M059J (cell line): ENCODE data around the gene MGMT. TPM values are rescaled to one million over a fixed set of nuclear protein-coding genes. Genes with fewer than 3 reads are reported as not detected.

ENCODE experiments used
- DNase-seq: peaks from one replicate; pipeline ENCODE4 v3.0.0-alpha.2; 2012; ENCODE audit warnings: low read depth
- total RNA-seq: library from RNA; depleted of rRNA; stranded (reverse); fragments of >200 nt; shearing (Covaris generic); gene quantifications from 2 replicates; pipeline ENCODE4 v1.2.3, GENCODE V29; 2014

The MGMT gene
- total RNA-seq, 1 experiment from 2014 or later: not detected

- no peak for DNase-seq
These were observed 74.9 kb downstream of the MGMT start for GRCh38 chr10:129541748-129542487.

DNA sequence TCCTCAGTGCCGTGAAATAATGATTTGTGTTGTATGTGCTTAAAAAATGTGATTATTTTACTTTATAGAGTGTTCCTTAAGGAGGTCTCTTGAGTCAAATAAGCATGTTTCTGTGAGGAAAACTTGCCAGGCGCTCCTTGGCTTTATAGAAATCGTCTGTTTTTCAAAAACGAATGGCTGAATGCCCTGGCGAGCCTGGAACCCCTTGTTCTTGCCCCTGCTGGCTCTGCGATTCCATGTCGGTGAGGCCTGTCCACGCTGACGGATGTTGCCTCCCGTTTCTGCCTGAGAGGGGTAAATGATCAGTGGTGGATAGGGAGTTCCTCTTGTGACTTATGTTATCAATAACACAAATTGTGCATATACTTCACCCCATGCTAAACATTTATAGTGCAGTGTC is 75.5 kb downstream of the MGMT start:
- DNase-seq: no peak

- DNase-seq: no peak
These were observed 77.5 kb downstream of the MGMT start for GRCh38 chr10:129544205-129545202.

- DNase-seq: no peak
These were observed 78.2 kb downstream of the MGMT start for GRCh38 chr10:129545261-129545660.

DNA sequence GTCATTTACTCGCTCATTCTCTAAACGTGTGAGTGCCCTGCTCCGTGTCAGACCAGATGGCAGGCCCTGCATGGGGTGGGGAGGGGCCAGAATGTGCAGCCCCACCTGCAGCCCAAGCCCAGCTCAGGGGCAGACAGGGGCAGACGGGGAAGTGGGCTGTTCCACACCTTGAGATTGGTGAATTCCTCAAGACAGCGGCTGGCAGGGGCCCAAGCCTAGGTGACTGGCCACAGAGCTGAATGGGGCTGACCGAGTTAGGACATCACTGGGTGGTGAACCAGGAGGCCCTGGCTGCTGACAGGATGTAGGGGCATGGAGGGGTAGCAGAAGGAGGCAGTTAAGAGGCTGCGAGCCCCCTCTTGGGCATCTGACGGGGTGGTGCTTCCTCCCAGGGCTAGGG is 79.1 kb downstream of the MGMT start:
- DNase-seq: no peak

DNA sequence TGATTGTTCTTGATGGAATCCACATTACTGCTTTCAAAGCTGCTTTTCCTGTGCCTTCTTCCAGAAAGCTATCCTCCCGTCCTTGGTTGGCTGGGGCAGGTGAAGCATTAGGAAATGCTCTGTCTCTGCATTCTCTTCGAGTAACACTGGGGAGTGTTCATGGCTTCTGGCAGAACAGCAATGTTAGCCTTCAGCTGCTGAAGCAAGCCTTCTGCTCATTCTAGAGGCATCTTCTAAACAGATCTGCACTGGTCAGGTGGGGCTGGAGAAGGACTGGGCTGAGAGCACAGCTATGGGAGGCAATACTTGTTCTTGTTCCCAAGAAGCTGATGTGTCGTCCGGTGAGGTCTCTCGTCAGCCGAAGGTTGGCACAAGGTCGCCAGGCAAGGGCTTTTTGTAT is 80.6 kb downstream of the MGMT start:
- no peak for DNase-seq

DNA sequence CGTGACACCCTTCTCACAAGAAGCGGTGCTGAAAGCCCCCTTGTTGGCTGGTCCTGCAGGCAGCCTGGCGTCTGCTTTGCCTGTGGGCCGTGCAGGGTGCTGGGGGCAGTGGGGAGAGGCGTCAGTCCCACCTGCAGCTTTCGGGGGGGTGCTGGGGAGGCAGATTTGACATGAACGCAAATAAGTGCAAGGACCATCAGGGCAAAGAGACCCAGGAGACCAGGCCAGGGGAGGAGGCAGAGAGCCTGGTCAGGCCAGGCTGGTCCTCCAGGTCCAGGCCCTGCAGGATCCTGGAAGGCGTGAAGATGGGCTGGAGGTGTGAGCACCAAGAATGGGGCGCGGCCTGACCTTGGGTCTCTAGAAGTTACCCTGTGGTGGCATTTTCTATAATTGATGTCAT is 81.6 kb downstream of the MGMT start:
- no peak for DNase-seq

GRCh38 chr10:129550076-129550475 is 83.0 kb downstream of the MGMT start:
- DNase-seq: no peak

- no peak for DNase-seq
These were observed 83.6 kb downstream of the MGMT start for GRCh38 chr10:129550658-129551057.

DNA sequence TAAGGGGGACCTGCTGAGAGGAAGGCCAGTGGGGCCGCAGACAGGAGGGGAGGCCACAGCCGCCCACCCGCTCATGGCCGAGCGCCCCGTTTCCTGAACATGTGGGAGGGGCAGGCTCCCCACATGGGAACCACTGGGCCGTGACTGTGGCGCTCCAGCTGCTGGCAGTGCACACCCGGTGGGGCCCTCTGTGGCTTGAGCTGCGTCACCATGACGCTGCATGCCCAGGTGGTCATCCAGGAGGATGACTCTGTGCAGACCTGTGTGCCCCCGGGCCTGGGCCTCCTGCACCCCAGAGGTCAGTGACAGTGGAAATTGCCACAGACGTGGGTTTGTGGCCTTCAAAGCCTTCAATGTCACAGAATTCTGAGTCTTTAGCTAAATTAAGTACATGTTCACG is 85.1 kb downstream of the MGMT start:
- DNase-seq: no peak

- no peak for DNase-seq
These were observed 86.9 kb downstream of the MGMT start for GRCh38 chr10:129553928-129554327.

GRCh38 chr10:129556316-129556715 is 89.3 kb downstream of the MGMT start:
- no peak for DNase-seq

DNA sequence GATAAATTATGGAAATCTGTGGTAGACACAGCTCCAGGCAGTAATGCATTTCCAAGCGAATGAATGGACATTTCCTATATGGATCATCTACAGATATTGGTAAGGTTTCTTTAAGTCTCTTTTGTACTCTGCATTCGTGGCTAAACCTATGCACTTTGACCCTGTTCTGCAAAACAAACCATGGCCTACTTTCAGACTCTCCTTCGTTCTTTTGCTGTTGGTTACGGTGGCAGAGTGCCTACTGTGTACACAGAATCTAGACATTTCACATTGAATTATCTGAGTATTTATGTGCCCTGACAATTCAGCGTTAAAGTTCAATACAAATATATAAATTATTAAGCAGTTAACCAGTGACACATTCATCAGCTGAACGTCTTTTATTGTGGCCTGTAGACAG is 93.3 kb downstream of the MGMT start:
- no peak for DNase-seq

GRCh38 chr10:129562487-129562886 is 95.4 kb downstream of the MGMT start:
- no peak for DNase-seq

- no peak for DNase-seq
These were observed 97.9 kb downstream of the MGMT start for GRCh38 chr10:129564923-129565322.

- DNase-seq: no peak
These were observed 101.7 kb downstream of the MGMT start for GRCh38 chr10:129568583-129569344.

DNA sequence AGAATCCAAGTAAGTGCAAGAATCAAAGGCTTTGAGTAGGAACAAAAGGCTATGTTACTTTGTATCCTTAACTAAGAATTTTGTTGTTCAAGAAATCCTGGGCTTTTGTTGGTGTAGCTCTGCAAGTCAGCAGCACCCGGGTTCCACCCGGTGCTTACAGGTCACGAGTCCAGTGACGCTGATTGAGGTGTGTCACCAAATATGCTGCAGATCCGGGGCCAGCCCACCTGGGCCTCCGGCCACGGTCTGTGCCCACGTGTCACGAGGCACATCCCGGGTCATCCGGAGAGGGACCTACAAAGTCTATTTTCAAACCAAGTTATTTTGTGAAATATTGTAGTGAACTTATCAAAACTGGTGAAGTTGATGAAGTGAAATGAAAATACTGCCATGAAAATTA is 103.1 kb downstream of the MGMT start:
- no peak for DNase-seq

DNA sequence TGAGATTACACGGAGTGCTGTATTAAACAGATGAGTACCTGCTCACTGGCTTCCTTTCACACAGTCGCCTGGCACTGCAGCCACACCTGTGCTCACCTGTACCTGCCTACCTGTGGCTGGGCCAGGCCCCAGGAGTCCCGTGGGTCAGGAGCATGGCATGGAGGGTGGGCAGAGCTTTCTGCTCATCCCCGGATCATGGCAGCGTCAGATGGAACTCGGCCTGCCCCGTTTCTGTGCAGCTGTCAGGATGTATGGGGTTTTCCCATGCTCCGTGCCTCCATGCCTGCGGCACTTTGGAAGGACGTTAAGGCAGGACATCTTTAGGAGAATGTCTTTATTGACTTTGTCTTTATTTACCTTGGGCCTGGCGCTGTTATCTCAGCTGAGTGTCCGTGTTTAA is 112.2 kb downstream of the MGMT start:
- DNase-seq: no peak

GRCh38 chr10:129580010-129580409 is 113.0 kb downstream of the MGMT start:
- no peak for DNase-seq

GRCh38 chr10:129580901-129581300 is 113.9 kb downstream of the MGMT start:
- DNase-seq: no peak

DNA sequence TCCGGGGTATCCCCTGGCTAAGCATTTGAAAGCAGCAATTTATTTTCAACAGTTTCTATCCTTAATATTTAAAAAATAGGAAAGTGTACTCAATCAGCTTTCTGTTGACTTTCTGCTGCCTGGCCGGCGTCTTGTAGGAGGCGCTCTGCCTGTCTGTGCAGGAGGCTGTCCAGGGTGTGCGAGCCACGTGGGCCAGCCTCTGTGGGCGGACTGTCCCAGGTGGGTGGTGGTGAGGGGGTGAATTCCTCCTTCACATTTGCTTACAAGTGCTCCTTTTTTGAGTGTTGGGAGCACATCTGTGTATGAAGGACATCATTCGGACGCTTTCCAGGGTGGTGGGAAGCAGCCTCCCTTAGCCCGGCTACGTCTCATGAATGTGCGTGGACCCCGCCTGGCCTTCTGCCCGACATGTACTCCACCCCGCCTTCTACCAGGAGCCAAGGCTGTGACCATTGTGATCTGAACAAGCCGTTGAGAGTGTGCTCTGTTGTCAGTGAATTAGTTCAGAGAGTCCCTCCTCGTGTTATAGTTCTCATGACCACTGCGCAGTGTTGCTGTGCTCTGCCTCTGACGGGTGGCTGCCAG is 114.9 kb downstream of the MGMT start:
- DNase-seq: no peak

DNA sequence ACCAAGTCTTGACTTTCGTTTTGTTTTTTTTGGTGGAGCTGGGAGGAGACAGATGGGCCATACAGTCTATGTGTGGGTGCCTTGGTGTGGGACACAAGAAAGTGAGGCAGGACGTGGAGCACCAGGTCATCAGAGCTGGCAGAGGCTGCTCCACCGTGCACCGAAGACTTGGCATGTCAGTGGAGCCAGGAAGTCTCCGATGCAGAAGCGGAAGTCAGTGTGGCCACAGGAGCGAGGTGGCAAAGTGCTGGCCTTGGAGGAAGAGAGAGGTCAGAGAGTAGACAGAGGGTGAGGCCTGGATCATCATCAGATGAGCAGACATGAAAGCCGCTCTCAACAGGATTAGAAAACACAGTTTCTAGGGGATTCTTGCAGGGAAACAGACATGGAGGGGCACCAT is 116.8 kb downstream of the MGMT start:
- DNase-seq: no peak
